Measurements from ENCODE around the gene ASTL. TPM values are rescaled to one million over a fixed set of nuclear protein-coding genes. Genes with fewer than 3 reads are reported as not detected.

ASTL gene
- total RNA-seq, 4 donors from 2014 or later = 0.34 TPM; not detected in 3

DNA sequence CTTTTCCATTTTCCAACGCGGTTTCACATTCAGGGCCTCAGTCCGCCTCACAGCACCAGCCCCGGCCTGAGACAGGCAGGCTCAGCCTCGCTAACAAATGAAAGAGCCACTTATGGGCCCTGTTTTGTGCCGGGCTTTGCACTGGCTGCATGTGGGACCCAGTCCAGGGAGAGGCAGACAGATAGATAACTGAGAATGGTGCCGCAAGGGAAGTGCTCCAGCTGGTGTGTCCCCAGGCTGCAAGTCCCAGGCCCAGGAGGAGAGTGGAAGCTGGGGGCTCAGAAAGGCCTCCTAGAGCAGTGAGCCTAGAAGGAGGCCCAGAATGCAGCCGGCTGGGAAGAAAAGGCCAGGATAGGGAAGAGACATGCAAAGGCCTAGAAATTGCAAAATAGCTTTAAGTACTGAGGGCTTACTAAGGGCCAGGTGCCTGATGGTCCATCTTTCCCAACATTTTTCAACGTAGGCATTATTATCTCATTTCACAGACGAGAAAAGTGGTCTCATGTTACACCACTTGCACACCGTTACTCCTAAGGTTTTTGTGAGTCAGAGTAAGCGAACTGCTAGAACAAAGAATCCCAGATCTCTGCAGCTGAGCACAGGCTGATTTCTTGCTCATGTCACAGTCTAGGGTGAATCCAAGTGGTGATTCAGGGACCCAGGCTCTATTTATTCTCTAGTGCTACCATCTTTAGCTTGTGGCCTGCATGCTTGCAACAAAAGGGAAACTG lies 47.9 kb downstream of the ASTL start:
- TF ChIP-seq, protein P1, sequence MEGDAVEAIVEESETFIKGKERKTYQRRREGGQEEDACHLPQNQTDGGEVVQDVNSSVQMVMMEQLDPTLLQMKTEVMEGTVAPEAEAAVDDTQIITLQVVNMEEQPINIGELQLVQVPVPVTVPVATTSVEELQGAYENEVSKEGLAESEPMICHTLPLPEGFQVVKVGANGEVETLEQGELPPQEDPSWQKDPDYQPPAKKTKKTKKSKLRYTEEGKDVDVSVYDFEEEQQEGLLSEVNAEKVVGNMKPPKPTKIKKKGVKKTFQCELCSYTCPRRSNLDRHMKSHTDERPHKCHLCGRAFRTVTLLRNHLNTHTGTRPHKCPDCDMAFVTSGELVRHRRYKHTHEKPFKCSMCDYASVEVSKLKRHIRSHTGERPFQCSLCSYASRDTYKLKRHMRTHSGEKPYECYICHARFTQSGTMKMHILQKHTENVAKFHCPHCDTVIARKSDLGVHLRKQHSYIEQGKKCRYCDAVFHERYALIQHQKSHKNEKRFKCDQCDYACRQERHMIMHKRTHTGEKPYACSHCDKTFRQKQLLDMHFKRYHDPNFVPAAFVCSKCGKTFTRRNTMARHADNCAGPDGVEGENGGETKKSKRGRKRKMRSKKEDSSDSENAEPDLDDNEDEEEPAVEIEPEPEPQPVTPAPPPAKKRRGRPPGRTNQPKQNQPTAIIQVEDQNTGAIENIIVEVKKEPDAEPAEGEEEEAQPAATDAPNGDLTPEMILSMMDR (IDR thresholded peaks at IDR 0.05; ENCODE audit: low read depth) = no peak

DNA sequence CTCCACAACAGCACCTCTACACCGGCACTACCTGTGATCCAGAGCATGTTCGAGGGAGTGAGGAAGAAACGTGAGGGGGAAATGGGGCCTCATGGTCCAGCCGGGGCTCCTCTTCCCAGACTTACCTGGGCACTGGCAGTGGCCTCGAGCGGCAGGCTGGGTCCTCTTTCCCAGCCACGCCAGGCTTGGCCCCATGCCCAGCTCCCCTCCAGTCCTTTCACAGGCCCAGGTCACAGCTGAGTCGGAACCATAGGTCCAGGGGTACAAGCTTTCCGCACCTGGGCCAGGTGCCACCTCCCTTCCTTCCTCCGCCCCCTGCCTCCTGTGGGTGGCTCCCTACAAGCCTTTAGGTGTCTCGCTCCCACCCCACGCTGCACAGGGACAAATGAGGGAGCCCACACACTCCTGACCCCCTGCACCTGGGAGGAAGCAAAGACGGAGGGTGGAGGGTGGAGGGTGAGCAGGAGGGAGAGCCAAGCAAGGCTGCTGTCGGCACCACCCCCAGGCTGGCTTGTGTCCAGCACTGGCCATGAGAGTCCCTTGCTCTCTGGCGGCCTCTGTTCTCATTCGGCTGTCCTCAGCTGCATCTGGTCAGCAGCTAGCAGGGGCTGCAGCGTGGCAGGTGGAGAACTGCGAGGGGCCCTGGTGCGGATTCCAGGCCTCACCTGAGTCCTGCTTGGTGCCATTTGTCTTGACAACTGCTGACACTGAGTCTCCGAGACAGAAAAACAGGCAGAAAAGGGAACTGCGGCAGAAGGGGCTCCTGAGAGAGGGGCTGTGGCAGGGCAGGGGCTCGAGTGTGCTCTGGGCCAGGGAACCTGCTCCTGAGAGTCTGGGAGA lies 48.7 kb downstream of the ASTL start:
- TF ChIP-seq, protein P1 (IDR thresholded peaks at IDR 0.05; ENCODE audit: low read depth) = no peak

DNA sequence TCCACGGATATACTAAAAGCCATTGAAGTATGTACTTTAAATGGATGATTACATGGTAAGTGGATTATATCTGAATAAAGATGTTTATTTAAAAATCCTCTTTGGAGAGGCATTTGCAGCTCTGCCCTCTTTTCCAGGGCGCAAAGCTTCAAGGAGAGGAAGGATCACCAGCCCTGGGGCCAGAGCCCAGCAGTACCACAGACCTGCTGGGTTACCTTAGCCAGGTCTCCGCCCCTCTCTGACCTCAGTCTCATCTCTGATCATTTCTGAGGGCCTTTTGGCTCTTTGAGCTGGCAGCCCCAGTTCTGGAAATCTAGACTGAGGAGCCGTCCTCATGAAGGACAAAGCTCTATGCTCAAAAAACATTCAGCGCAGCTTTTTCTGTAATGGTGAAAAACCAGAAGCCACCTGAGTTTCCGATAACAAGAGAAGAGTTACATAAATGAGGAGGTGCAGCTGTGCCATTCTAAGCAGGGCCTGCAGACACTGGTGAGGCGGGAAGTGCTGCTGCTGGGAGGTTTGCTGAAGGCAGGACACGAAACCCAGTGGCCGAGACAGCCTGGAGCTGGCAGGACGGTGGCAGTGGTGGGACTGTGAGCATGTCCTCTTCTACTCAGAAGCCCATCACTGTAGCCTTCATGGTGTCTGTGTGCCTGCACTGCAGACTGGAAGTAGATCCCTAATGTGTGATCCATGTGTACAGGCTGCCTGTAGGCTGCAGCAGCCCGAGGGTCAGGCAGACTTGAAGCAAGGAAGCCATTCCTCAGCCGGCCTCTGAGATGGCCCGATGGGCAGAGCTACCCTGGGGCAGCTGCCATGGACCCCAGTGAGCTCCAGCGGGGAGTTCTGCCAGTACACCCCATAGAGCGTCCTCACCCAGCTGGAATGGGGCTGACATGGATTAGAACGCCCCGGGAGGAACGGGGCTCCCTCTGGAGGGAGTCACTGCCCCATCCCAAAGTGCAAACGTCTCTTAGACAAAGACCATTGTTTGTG lies 49.7 kb downstream of the ASTL start:
- TF ChIP-seq, protein P1 (IDR thresholded peaks at IDR 0.05; ENCODE audit: low read depth) = no peak

DNA sequence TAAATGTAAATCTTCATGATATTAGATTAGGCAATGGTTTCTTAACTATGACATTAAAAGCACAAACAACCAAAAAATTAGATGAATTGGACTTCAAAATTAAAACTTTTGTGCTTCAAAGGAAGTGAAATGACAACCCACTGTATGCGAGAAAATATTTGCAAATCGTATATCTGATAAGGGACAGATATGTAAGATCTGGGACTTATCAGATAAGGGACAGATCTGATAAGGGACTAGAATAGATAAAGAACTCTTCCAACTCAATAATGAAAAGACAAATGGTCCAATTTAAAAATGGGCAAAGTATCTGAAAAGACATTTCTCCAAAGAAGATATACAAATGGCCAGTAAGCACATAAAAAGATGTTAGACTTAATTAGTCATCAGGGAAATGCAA lies 51.2 kb downstream of the ASTL start:
- TF ChIP-seq, protein P1 (IDR thresholded peaks at IDR 0.05; ENCODE audit: low read depth) = no peak

DNA sequence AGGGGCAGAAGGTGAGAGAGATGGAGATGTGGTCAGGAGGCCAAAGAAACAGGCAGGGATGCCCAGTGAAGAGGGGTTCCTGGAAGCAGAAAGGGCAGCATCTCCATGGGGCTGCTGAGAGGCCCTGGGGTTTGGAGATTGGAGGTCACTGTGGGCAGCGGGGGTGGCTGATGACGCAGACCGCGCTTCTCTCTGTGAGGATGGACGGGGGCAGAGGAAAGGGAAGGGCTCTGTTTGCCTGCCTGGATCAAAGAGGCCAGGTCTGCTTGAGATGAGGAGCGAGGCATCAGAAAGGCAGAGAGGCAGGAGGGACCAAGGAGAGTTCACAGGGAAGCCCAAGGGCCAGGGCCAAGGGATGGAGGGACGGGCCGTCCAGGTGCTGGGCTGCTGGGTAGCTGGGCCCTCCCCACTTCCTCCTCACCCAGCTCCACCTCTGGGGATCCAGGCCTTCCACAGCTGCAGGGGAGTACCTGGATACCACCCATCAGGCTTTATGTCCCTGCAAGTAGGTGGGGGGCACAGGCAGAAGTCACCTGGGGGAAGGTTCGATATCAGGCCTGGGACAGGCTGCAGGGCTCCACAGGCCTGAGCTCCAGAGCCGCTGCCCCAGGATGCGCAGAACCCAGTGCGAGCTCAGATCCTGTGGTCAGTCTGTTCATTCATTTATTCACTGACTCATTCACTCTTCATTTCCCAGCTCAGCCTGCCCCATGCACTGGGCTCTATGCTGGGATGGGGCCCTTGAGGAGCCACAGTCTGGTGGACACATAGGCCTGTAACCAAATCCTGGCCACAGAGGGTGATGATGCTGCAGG lies 52.6 kb downstream of the ASTL start:
- TF ChIP-seq, protein P1 (IDR thresholded peaks at IDR 0.05; ENCODE audit: low read depth) = no peak

DNA sequence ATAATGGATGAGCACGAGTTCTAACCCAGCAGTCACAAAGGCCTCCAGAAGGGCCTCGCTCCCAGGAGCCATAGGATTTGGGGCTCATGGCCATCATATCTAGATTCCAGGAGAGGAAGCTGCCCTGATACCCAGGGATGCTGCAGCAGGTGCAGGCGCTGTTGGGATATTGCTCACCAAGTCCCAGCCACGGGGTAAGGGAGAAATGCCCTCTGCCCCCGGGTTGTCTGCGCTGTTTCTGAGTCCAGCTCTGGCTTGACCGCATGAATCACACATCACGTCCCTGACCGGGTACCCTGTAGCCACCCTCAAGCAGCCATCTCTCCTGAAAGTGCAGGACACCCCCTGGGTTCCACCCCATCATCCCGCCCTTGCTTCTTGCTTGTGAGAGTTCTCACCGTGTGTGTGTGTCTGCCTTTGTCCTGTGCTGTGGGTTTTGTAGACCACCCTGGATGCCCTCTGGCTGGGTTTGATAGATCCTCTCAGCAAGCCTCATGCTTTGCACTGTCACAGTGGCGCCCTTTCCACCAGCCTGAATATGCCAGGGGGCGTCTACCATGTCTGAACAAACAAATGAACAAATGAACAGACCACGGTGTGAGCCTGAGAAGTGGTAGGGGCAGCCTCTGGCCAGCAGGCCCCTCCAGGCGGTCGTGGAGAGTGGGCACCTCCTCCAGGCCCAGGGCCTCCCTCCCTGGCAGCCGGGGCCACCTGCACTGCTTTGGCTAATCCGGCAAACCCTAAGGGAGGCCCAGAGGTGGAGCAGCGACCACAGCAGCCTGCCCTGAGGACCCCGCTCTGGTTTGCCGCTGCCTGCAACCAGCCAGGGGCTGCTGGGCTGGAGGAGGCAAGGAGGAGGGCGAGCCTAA lies 54.1 kb downstream of the ASTL start:
- TF ChIP-seq, protein P1 (IDR thresholded peaks at IDR 0.05; ENCODE audit: low read depth) = no peak

Measured in subcutaneous adipose tissue (tissue), 4 donors.